ENCODE data around the gene DCXR. TPM values are rescaled to one million over a fixed set of nuclear protein-coding genes. Genes with fewer than 3 reads are reported as not detected.
A peak's percentile ranks its signal among the peaks of the same experiment; 100 is the strongest.

The DCXR gene
- total RNA-seq, 1 donor from 2014 or later = 19.4 TPM

GRCh38 chr17:82012261-82012639 lies 25.2 kb downstream of the DCXR start:
- DNase-seq (ENCODE audit: low read depth) = no peak

- DNase-seq (ENCODE audit: low read depth) = no peak
These were observed 25.8 kb downstream of the DCXR start for GRCh38 chr17:82011617-82012187.

GRCh38 chr17:82010575-82011525 lies 26.6 kb downstream of the DCXR start:
- DNase-seq (ENCODE audit: low read depth) = no peak

- no peak for DNase-seq (ENCODE audit: low read depth)
These were observed 28.1 kb downstream of the DCXR start for GRCh38 chr17:82009413-82009812.

GRCh38 chr17:82008941-82009405 lies 28.5 kb downstream of the DCXR start:
- DNase-seq (ENCODE audit: low read depth) = no peak

GRCh38 chr17:82008258-82008940 lies 29.1 kb downstream of the DCXR start:
- no peak for DNase-seq (ENCODE audit: low read depth)

- DNase-seq (ENCODE audit: low read depth) = no peak
These were observed 29.8 kb downstream of the DCXR start for GRCh38 chr17:82007495-82008257.

GRCh38 chr17:82007228-82007494 lies 30.3 kb downstream of the DCXR start:
- DNase-seq (ENCODE audit: low read depth) = no peak

GRCh38 chr17:82006468-82007227 lies 30.8 kb downstream of the DCXR start:
- DNase-seq (ENCODE audit: low read depth) = no peak

GRCh38 chr17:82005701-82006348 lies 31.7 kb downstream of the DCXR start:
- no peak for DNase-seq (ENCODE audit: low read depth)

- DNase-seq (ENCODE audit: low read depth) = no peak
These were observed 32.7 kb downstream of the DCXR start for GRCh38 chr17:82004517-82005455.

- DNase-seq (ENCODE audit: low read depth) = peak; percentile 91
These were observed 33.8 kb downstream of the DCXR start for GRCh38 chr17:82003411-82004381.

GRCh38 chr17:82001571-82002056 lies 35.9 kb downstream of the DCXR start:
- no peak for DNase-seq (ENCODE audit: low read depth)

GRCh38 chr17:82000803-82001570 lies 36.5 kb downstream of the DCXR start:
- no peak for DNase-seq (ENCODE audit: low read depth)

- DNase-seq (ENCODE audit: low read depth) = no peak
These were observed 37.3 kb downstream of the DCXR start for GRCh38 chr17:81999976-82000802.

- DNase-seq (ENCODE audit: low read depth) = no peak
These were observed 37.9 kb downstream of the DCXR start for GRCh38 chr17:81999587-81999975.

Measured in renal cortical epithelial cell (primary cell).